Measurements from ENCODE around the gene PAQR7. TPM values are rescaled to one million over a fixed set of nuclear protein-coding genes. Genes with fewer than 3 reads are reported as not detected.

PAQR7 gene
- total RNA-seq, 3 donors from 2014 or later, result 4.2 to 8.2 (median 7.2) TPM

GRCh38 chr1:25917996-25918395 lies 42.5 kb upstream of the PAQR7 start:
- intact Hi-C loops (cut with DNase I; ENCODE audit: low total_unique reads), result no loop called here
- H3K4me1 ChIP-seq, result no peaks in the 10 kb centered on the region
- TF ChIP-seq POLR2AphosphoS5 (IDR thresholded peaks at IDR 0.05) (no peak), POLR2A (IDR thresholded peaks at IDR 0.05) (no peak)
- TF ChIP-seq, protein P1, sequence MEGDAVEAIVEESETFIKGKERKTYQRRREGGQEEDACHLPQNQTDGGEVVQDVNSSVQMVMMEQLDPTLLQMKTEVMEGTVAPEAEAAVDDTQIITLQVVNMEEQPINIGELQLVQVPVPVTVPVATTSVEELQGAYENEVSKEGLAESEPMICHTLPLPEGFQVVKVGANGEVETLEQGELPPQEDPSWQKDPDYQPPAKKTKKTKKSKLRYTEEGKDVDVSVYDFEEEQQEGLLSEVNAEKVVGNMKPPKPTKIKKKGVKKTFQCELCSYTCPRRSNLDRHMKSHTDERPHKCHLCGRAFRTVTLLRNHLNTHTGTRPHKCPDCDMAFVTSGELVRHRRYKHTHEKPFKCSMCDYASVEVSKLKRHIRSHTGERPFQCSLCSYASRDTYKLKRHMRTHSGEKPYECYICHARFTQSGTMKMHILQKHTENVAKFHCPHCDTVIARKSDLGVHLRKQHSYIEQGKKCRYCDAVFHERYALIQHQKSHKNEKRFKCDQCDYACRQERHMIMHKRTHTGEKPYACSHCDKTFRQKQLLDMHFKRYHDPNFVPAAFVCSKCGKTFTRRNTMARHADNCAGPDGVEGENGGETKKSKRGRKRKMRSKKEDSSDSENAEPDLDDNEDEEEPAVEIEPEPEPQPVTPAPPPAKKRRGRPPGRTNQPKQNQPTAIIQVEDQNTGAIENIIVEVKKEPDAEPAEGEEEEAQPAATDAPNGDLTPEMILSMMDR (IDR thresholded peaks at IDR 0.05), result no peak
- DNase-seq (ENCODE audit: low spot score in 2 of 2), result no peak
- no peaks in the 10 kb centered on the region for H3K36me3 ChIP-seq
- no peak overlapping the region for H3K4me3 ChIP-seq
- no peak overlapping the region for H3K27ac ChIP-seq
- no peaks in the 10 kb centered on the region for H3K9me3 ChIP-seq
- no peaks in the 10 kb centered on the region for H3K27me3 ChIP-seq

- Histone ChIP-seq H3K9me3 (no peaks in the 10 kb centered on the region), H3K4me3 (no peak overlapping the region), H3K27ac (no peak overlapping the region), H3K36me3 (no peaks in the 10 kb centered on the region), H3K27me3 (no peaks in the 10 kb centered on the region), H3K4me1 (no peaks in the 10 kb centered on the region)
- no peak for DNase-seq (ENCODE audit: low spot score in 2 of 2)
- intact Hi-C loops (cut with DNase I; ENCODE audit: low total_unique reads), result no loop called here
- TF ChIP-seq POLR2AphosphoS5 (IDR thresholded peaks at IDR 0.05) (no peak), POLR2A (IDR thresholded peaks at IDR 0.05) (no peak)
- TF ChIP-seq, protein P1 (IDR thresholded peaks at IDR 0.05), result no peak
Observed at GRCh38 chr1:25916460-25916859, 41.0 kb upstream of the PAQR7 start.

DNA sequence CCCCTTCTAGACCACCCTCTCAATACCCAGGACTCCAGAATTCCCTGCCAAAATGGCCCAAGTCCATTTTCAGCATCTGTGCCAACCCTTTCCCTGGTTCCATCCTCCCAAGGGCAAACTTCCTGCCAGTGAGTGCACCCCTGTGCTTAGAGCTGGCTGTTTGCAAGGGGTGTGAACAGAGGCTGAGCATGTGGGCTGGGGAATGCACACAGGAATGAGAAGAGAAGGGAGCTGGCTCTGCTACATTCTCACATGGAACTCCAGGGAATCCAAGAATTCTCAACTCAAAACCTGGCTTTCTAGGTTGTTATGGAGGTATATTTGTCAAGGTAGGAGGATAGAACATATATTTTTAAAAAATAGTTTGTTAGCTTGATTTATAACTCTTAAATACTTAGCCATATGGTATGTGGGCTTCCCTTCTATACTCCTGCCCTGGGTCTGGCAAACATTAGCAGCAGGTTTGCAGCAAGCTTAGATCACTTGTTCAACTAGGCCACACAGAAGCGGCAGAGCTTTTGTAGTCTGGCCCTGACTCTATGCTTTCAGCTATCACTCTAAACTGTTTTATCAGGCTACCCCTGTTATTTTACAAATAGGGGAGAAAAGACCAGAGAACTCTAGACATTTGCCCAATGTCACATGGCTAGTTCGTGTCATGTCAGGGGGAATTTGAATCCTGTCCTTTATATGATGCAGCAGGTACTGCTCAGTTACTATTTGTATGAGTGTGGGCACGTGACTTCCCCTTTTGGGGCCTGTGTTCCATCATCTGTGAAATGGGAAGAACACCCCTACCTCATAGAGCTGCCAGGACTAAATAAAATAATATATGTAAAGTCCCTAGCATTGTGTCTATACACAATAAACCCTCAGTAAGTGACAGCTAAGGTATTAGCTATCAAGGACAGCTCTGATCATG lies 38.8 kb upstream of the PAQR7 start:
- TF ChIP-seq POLR2A (IDR thresholded peaks at IDR 0.05), result no peak
- TF ChIP-seq, protein P1 (IDR thresholded peaks at IDR 0.05), result no peak
- no peak for TF ChIP-seq POLR2AphosphoS5 (IDR thresholded peaks at IDR 0.05)
- Histone ChIP-seq H3K27me3 (no peaks in the 10 kb centered on the region), H3K36me3 (no peaks in the 10 kb centered on the region), H3K4me3 (no peak overlapping the region), H3K9me3 (no peaks in the 10 kb centered on the region), H3K4me1 (no peaks in the 10 kb centered on the region), H3K27ac (no peak overlapping the region)
- DNase-seq (ENCODE audit: low spot score in 2 of 2), result no peak
- intact Hi-C loops (cut with DNase I; ENCODE audit: low total_unique reads), result no loop called here

GRCh38 chr1:25913206-25913605 lies 37.7 kb upstream of the PAQR7 start:
- H3K36me3 ChIP-seq, result no peaks in the 10 kb centered on the region
- no peaks in the 10 kb centered on the region for H3K27me3 ChIP-seq
- TF ChIP-seq POLR2A (IDR thresholded peaks at IDR 0.05) (no peak), POLR2AphosphoS5 (IDR thresholded peaks at IDR 0.05) (no peak)
- TF ChIP-seq, protein P1 (IDR thresholded peaks at IDR 0.05), result no peak
- H3K9me3 ChIP-seq, result no peaks in the 10 kb centered on the region
- no peak overlapping the region for H3K27ac ChIP-seq
- H3K4me3 ChIP-seq, result no peak overlapping the region
- intact Hi-C loops (cut with DNase I; ENCODE audit: low total_unique reads), result no loop called here
- no peak for DNase-seq (ENCODE audit: low spot score in 2 of 2)
- H3K4me1 ChIP-seq, result no peaks in the 10 kb centered on the region

GRCh38 chr1:25912076-25912831 lies 36.7 kb upstream of the PAQR7 start:
- DNase-seq (ENCODE audit: low spot score in 2 of 2), result no peak
- Histone ChIP-seq H3K9me3 (no peaks in the 10 kb centered on the region), H3K36me3 (no peaks in the 10 kb centered on the region), H3K4me1 (no peaks in the 10 kb centered on the region), H3K27me3 (no peaks in the 10 kb centered on the region), H3K27ac (no peak overlapping the region), H3K4me3 (no peak overlapping the region)
- intact Hi-C loops (cut with DNase I; ENCODE audit: low total_unique reads), result no loop called here
- TF ChIP-seq POLR2A (IDR thresholded peaks at IDR 0.05) (no peak), POLR2AphosphoS5 (IDR thresholded peaks at IDR 0.05) (no peak)
- TF ChIP-seq, protein P1 (IDR thresholded peaks at IDR 0.05), result no peak
